HepG2 (cell line): ENCODE results near the gene FNDC10. TPM values are rescaled to one million over a fixed set of nuclear protein-coding genes. Genes with fewer than 3 reads are reported as not detected.

Source experiments
- ATAC-seq: fragments of 200-7000 bp; cut with Tn5 transposase; 3 replicates; pipeline ENCODE4 v1.9.1; 2020; ENCODE audit warnings: mild to moderate bottlenecking, moderate library complexity
- BruUV-seq: library from RNA; stranded (reverse); fragments of 400-500 nt; replicated peaks from 2 replicates; lab custom pipeline; 2021; lab: Mats Ljungman, UMichigan
- CTCF ChIA-PET: fragments of 300-600 bp; formaldehyde crosslinking; extraction: SDS; loops from one replicate; lab custom pipeline; 2021; ENCODE audit warnings: low total read pairs, inconsistent platforms, low intra/inter-chr PET ratio; lab: Yijun Ruan, JAX
- POLR2A ChIA-PET: fragments of 350-600 bp; sonication (Branson Sonifier 250); formaldehyde crosslinking; loops from one replicate; lab custom pipeline; 2020; ENCODE audit warnings: antibody characterized with exemption, inconsistent platforms; lab: Yijun Ruan, JAX
- DNase-seq: peaks from one replicate; pipeline ENCODE4 v3.0.0-alpha.2; 2015; ENCODE audit warnings: low spot score
- FAIRE-seq: peaks from 3 replicates; lab custom pipeline; 2011; peaks lifted over from hg19 to GRCh38; lab: Jason Lieb, UNC
- H2AFZ ChIP-seq: one replicate; pipeline ENCODE4 v1.6.1; 2011; ENCODE audit warnings: low read length, inconsistent platforms
- H3K27ac ChIP-seq: fragments of 300-600 bp; 3 replicates; pipeline ENCODE4 v1.8.0; 2011; ENCODE audit warnings: mixed run types, mild to moderate bottlenecking, mixed read lengths, low read length, inconsistent platforms; ENCODE audit not compliant: insufficient read depth; ENCODE audit errors: extremely low read length
- H3K27me3 ChIP-seq, 2 experiments: fragments of 200-600 bp in 1 of 2; 2 replicates in 1 of 2; 3 replicates in 1 of 2; pipeline versions ENCODE4 v1.6.0 to v1.8.0; 2011; ENCODE audit warnings: low read length in 2 of 2, mild to moderate bottlenecking in 2 of 2, moderate library complexity in 2 of 2, inconsistent platforms in 1 of 2; ENCODE audit not compliant: insufficient read depth in 2 of 2, control insufficient read depth in 1 of 2
- H3K36me3 ChIP-seq, 2 experiments: fragments of 200-600 bp in 1 of 2; replicated peaks in 1 of 2; 2 replicates in 1 of 2; 3 replicates in 1 of 2; pipeline versions ENCODE4 v1.5.1 to v1.8.0; 2011; ENCODE audit warnings: low read length in 2 of 2, inconsistent platforms in 1 of 2; ENCODE audit not compliant: insufficient read depth in 2 of 2, control insufficient read depth in 1 of 2
- H3K4me1 ChIP-seq: 2 replicates; pipeline ENCODE4 v1.5.1; 2012; ENCODE audit warnings: low read length, inconsistent platforms; ENCODE audit not compliant: insufficient read depth
- H3K4me2 ChIP-seq: 2 replicates; pipeline ENCODE4 v1.6.0; 2011; ENCODE audit warnings: low read depth, low read length, inconsistent platforms
- H3K4me3 ChIP-seq, 3 experiments: fragments of 200-600 bp in 1 of 3; sonication (generic), shearing (Covaris generic) in 1 of 3; replicated peaks in 1 of 3; 2 replicates each; pipeline ENCODE4 v1.5.1; 2011 to 2016; ENCODE audit warnings: low read length in 3 of 3, inconsistent platforms in 2 of 3, low read depth in 2 of 3, mild to moderate bottlenecking in 2 of 3, control low read depth in 1 of 3, mixed read lengths in 1 of 3; ENCODE audit not compliant: insufficient read depth in 1 of 3
- H3K79me2 ChIP-seq: one replicate; pipeline ENCODE4 v1.6.1; 2011; ENCODE audit warnings: low read length, inconsistent platforms; ENCODE audit not compliant: insufficient read depth
- H3K9ac ChIP-seq: 2 replicates; pipeline ENCODE4 v1.6.0; 2011; ENCODE audit warnings: mild to moderate bottlenecking, low read depth, low read length, inconsistent platforms; ENCODE audit not compliant: insufficient read depth
- H3K9me3 ChIP-seq: 2 replicates; pipeline ENCODE4 v1.5.1; 2012; ENCODE audit warnings: mild to moderate bottlenecking, low read length
- H4K20me1 ChIP-seq: 2 replicates; pipeline ENCODE4 v1.6.0; 2011; ENCODE audit warnings: inconsistent platforms, mild to moderate bottlenecking, low read length, moderate library complexity; ENCODE audit not compliant: insufficient read depth
- AGO2 ChIP-seq: fragments of 200-400 bp; formaldehyde crosslinking; optimal IDR thresholded peaks from 2 replicates; pipeline ENCODE3; 2017; ENCODE audit warnings: mild to moderate bottlenecking, low read depth, low read length, moderate library complexity
- STAG1 ChIP-seq: sonication (generic); formaldehyde crosslinking; IDR thresholded peaks from 2 replicates; pipeline ENCODE4 v1.4.0; 2020; ENCODE audit warnings: missing genetic modification reagents
- ZNF549 ChIP-seq: sonication (generic); formaldehyde crosslinking; IDR thresholded peaks from 2 replicates; pipeline ENCODE4 v1.5.0; 2020; ENCODE audit warnings: missing genetic modification reagents
- WGBS: methylation state at CpG from one replicate; pipeline ENCODE4 v1.1.6; 2017; ENCODE audit warnings: low lambda C conversion rate; 5-methylcytosine and 5-hydroxymethylcytosine counted together
- in situ Hi-C: cut with HindIII; loops from 2 replicates; pipeline ENCODE4 v1.10.0; 2017; ENCODE audit warnings: low pct_unique_long_range_greater_than_20kb; ENCODE audit not compliant: extremely low pct_ligation_motif_present
- intact Hi-C: fragments of 100-400 bp; cut with micrococcal nuclease; formaldehyde crosslinking; loops from one replicate; pipeline ENCODE4 v1.10.0; 2022; ENCODE audit not compliant: unreplicated experiment
- polyA plus RNA-seq, 8 experiments: library from polyadenylated mRNA; depleted of rRNA in 3 of 8; stranded (reverse) in 7 of 8; unstranded in 1 of 8; fragments of >200 nt; fragmentation: Illumina TruSeq in 4 of 8; extraction: Trizol in 4 of 8; gene quantifications; 2 replicates each; pipeline versions ENCODE4 v1.2.1 to v1.2.3, GENCODE V29; 2011 to 2016; ENCODE audit warnings: low read depth in 4 of 8, missing spikeins in 1 of 8, mixed read lengths in 1 of 8; ENCODE audit not compliant: insufficient read depth in 1 of 8
- total RNA-seq, 5 experiments: library from RNA; depleted of rRNA; stranded (reverse); fragments of >200 nt; fragmentation: Illumina TruSeq; extraction: Trizol; gene quantifications; 2 replicates each; pipeline ENCODE4 v1.2.3, GENCODE V29; 2016; ENCODE audit warnings: low read depth in 1 of 5
- TF ChIP-seq, protein P1 (sequence below): sonication (generic); formaldehyde crosslinking; IDR thresholded peaks from 2 replicates; pipeline ENCODE4 v1.5.0; 2020; ENCODE audit warnings: mild to moderate bottlenecking, missing genetic modification reagents, moderate library complexity

Gene FNDC10
- total and polyA plus RNA-seq, 2 of the 13 experiments (the other 11 are each of a cell fraction or from before 2014, with no cell fraction given): 2.2 to 2.5 TPM

DNA sequence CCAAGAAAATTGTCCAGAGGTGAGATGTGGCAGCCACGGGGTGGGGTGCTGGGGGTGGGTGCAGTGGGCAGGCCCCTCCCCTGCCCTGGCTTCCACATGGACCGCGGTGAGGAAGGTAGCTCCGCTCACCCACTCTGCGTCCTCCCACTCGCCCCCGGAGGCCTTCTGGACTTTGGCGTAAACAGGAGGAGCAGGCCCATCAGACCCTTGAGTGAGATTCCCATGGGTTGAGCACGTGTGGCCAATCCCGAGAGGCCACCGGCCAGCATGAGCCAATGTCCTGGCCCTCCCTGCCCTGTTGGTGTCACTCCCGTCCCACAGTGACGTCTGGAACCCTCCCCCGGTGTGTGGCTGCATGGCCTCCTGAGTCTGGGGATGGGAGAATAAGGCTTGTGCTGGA is 51.3 kb downstream of the FNDC10 start:
- no TSS peak for BruUV-seq
- intact Hi-C loops: no loop called here
- no peak for FAIRE-seq
- no peaks in the 10 kb centered on the region for H3K27me3 ChIP-seq
- H2AFZ ChIP-seq: no peak overlapping the region
- ChIA-PET POLR2A (no interaction called here), CTCF (no interaction called here)
- H3K4me2 ChIP-seq: no peak overlapping the region
- in situ Hi-C loops: no loop called here
- 90% methylated on average over 3 of the region's 14 CpGs for WGBS
- ATAC-seq: no peak
- TF ChIP-seq AGO2 (peak; percentile 61), STAG1 (peak; percentile 17; the same call in 1 of the 2 replicates), ZNF549 (CRISPR knock-in tag) (no peak)
- TF ChIP-seq, protein P1, sequence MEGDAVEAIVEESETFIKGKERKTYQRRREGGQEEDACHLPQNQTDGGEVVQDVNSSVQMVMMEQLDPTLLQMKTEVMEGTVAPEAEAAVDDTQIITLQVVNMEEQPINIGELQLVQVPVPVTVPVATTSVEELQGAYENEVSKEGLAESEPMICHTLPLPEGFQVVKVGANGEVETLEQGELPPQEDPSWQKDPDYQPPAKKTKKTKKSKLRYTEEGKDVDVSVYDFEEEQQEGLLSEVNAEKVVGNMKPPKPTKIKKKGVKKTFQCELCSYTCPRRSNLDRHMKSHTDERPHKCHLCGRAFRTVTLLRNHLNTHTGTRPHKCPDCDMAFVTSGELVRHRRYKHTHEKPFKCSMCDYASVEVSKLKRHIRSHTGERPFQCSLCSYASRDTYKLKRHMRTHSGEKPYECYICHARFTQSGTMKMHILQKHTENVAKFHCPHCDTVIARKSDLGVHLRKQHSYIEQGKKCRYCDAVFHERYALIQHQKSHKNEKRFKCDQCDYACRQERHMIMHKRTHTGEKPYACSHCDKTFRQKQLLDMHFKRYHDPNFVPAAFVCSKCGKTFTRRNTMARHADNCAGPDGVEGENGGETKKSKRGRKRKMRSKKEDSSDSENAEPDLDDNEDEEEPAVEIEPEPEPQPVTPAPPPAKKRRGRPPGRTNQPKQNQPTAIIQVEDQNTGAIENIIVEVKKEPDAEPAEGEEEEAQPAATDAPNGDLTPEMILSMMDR: peak; percentile 41
- no peaks in the 10 kb centered on the region for H4K20me1 ChIP-seq
- no peak overlapping the region for H3K27ac ChIP-seq
- no peak overlapping the region for H3K4me3 ChIP-seq
- H3K9me3 ChIP-seq: no peaks in the 10 kb centered on the region
- H3K36me3 ChIP-seq: peaks cover 0 to 3% of the 10 kb centered on the region in 2 experiments; a peak in 1 of 5 replicates
- DNase-seq: no peak
- no peak overlapping the region for H3K9ac ChIP-seq
- H3K79me2 ChIP-seq: no peaks in the 10 kb centered on the region
- H3K4me1 ChIP-seq: no peaks in the 10 kb centered on the region

Other genes with a start within 250 kb of the FNDC10 start
- 5.4 and 19.8 TPM in 2 replicates for gene MXRA8, start 241.6 kb downstream of the FNDC10 start, total RNA-seq (2016; rRNA removed; fragmentation: Illumina TruSeq; extraction: Trizol)
- gene MXRA8, start 241.6 kb downstream of the FNDC10 start, polyA plus RNA-seq (2011; rRNA removed): 44.8 and 71.0 TPM in 2 replicates
- gene AURKAIP1, start 224.9 kb downstream of the FNDC10 start, total RNA-seq (2016; rRNA removed; fragmentation: Illumina TruSeq; extraction: Trizol): 161 and 175 TPM in 2 replicates
- 64.6 and 69.5 TPM in 2 replicates for gene AURKAIP1, start 224.9 kb downstream of the FNDC10 start, polyA plus RNA-seq (2011; rRNA removed)
- gene CCNL2, start 200.8 kb downstream of the FNDC10 start, total RNA-seq (2016; rRNA removed; fragmentation: Illumina TruSeq; extraction: Trizol): 19.6 and 105 TPM in 2 replicates
- 340 and 452 TPM in 2 replicates for gene CCNL2, start 200.8 kb downstream of the FNDC10 start, polyA plus RNA-seq (2011; rRNA removed)
- gene MRPL20, start 192.8 kb downstream of the FNDC10 start, total RNA-seq (2016; rRNA removed; fragmentation: Illumina TruSeq; extraction: Trizol): 127 and 175 TPM in 2 replicates
- gene MRPL20, start 192.8 kb downstream of the FNDC10 start, polyA plus RNA-seq (2011; rRNA removed): 59.0 and 59.2 TPM in 2 replicates
- 28.3 and 30.1 TPM in 2 replicates for gene ANKRD65, start 178.9 kb downstream of the FNDC10 start, total RNA-seq (2016; rRNA removed; fragmentation: Illumina TruSeq; extraction: Trizol)
- gene ANKRD65, start 178.9 kb downstream of the FNDC10 start, polyA plus RNA-seq (2011; rRNA removed): 12.1 and 13.2 TPM in 2 replicates
- 25.1 and 57.5 TPM in 2 replicates for gene VWA1, start 164.4 kb downstream of the FNDC10 start, total RNA-seq (2016; rRNA removed; fragmentation: Illumina TruSeq; extraction: Trizol)
- 40.9 and 61.3 TPM in 2 replicates for gene VWA1, start 164.4 kb downstream of the FNDC10 start, polyA plus RNA-seq (2011; rRNA removed)
- 3.2 and 4.7 TPM in 2 replicates for gene ATAD3C, start 150.4 kb downstream of the FNDC10 start, total RNA-seq (2016; rRNA removed; fragmentation: Illumina TruSeq; extraction: Trizol)
- 2.4 and 3.5 TPM in 2 replicates for gene ATAD3C, start 150.4 kb downstream of the FNDC10 start, polyA plus RNA-seq (2011; rRNA removed)
- gene ATAD3B, start 128.4 kb downstream of the FNDC10 start, total RNA-seq (2016; rRNA removed; fragmentation: Illumina TruSeq; extraction: Trizol): 21.1 and 31.1 TPM in 2 replicates
- 9.6 and 15.4 TPM in 2 replicates for gene ATAD3B, start 128.4 kb downstream of the FNDC10 start, polyA plus RNA-seq (2011; rRNA removed)
- 33.4 and 49.0 TPM in 2 replicates for gene ATAD3A, start 88.0 kb downstream of the FNDC10 start, total RNA-seq (2016; rRNA removed; fragmentation: Illumina TruSeq; extraction: Trizol)
- gene ATAD3A, start 88.0 kb downstream of the FNDC10 start, polyA plus RNA-seq (2011; rRNA removed): 10.6 and 15.5 TPM in 2 replicates
- not detected in 2 replicates for gene TMEM240, start 59.5 kb downstream of the FNDC10 start, total RNA-seq (2016; rRNA removed; fragmentation: Illumina TruSeq; extraction: Trizol)
- gene TMEM240, start 59.5 kb downstream of the FNDC10 start, polyA plus RNA-seq (2011; rRNA removed): 0.17 and 0.21 TPM in 2 replicates
- 63.5 and 67.1 TPM in 2 replicates for gene SSU72, start 25.3 kb downstream of the FNDC10 start, total RNA-seq (2016; rRNA removed; fragmentation: Illumina TruSeq; extraction: Trizol)
- 41.7 and 42.8 TPM in 2 replicates for gene SSU72, start 25.3 kb downstream of the FNDC10 start, polyA plus RNA-seq (2011; rRNA removed)
- gene MIB2, start 15.4 kb upstream of the FNDC10 start, total RNA-seq (2016; rRNA removed; fragmentation: Illumina TruSeq; extraction: Trizol): 10.3 and 30.4 TPM in 2 replicates
- gene MIB2, start 15.4 kb upstream of the FNDC10 start, polyA plus RNA-seq (2011; rRNA removed): 19.9 and 31.3 TPM in 2 replicates
- 0.75 and 1.0 TPM in 2 replicates for gene MMP23B, start 32.0 kb upstream of the FNDC10 start, total RNA-seq (2016; rRNA removed; fragmentation: Illumina TruSeq; extraction: Trizol)
- gene MMP23B, start 32.0 kb upstream of the FNDC10 start, polyA plus RNA-seq (2011; rRNA removed): 0.61 and 2.0 TPM in 2 replicates
- gene CDK11B, start 58.9 kb upstream of the FNDC10 start, total RNA-seq (2016; rRNA removed; fragmentation: Illumina TruSeq; extraction: Trizol): 12.4 and 15.1 TPM in 2 replicates
- gene CDK11B, start 58.9 kb upstream of the FNDC10 start, polyA plus RNA-seq (2011; rRNA removed): 3.6 and 3.9 TPM in 2 replicates
- gene SLC35E2B, start 92.7 kb upstream of the FNDC10 start, total RNA-seq (2016; rRNA removed; fragmentation: Illumina TruSeq; extraction: Trizol): 10.2 and 14.1 TPM in 2 replicates
- 19.7 and 25.8 TPM in 2 replicates for gene SLC35E2B, start 92.7 kb upstream of the FNDC10 start, polyA plus RNA-seq (2011; rRNA removed)
- 4.7 and 17.9 TPM in 2 replicates for gene CDK11A, start 124.2 kb upstream of the FNDC10 start, total RNA-seq (2016; rRNA removed; fragmentation: Illumina TruSeq; extraction: Trizol)
- gene CDK11A, start 124.2 kb upstream of the FNDC10 start, polyA plus RNA-seq (2011; rRNA removed): 11.2 and 14.2 TPM in 2 replicates
- 47.6 and 60.1 TPM in 2 replicates for gene NADK, start 178.3 kb upstream of the FNDC10 start, total RNA-seq (2016; rRNA removed; fragmentation: Illumina TruSeq; extraction: Trizol)
- 56.6 and 74.9 TPM in 2 replicates for gene NADK, start 178.3 kb upstream of the FNDC10 start, polyA plus RNA-seq (2011; rRNA removed)